NCI-H82 treated with DMSO at 0.1 percent for 48 hours (cell line): ENCODE measurements around the gene SNAP29.
"Not testable (repeated sequence)": the region's sequence is repeated elsewhere in the genome, so short reads cannot be mapped to it uniquely, and the experiment has no call there.

Experiments used
- DNase-seq: peaks from one replicate; lab custom pipeline; 2025; ENCODE audit not compliant: unreplicated experiment; lab: John Stamatoyannopoulos, UW

Gene SNAP29

DNA sequence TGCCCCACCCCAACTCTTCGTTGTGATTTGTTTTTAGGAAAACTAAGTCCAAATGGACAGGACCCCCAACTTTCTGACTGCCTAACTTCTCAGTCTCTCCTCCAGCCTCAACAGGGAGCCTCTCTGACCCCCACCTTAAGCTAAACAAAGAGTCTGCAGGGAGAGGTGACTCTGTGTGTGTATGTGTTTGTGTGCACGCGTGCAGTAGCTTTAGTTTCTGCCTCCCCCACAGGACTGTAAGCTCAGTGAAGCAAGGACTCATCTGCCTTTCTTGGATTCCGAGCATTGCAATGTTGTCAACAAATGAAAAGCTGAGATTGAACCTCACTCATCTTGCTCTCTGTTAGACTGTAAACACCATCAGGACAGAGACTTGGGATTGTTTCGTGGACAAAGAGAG lies 7.9 kb downstream of the SNAP29 start:
- no peak for DNase-seq

DNA sequence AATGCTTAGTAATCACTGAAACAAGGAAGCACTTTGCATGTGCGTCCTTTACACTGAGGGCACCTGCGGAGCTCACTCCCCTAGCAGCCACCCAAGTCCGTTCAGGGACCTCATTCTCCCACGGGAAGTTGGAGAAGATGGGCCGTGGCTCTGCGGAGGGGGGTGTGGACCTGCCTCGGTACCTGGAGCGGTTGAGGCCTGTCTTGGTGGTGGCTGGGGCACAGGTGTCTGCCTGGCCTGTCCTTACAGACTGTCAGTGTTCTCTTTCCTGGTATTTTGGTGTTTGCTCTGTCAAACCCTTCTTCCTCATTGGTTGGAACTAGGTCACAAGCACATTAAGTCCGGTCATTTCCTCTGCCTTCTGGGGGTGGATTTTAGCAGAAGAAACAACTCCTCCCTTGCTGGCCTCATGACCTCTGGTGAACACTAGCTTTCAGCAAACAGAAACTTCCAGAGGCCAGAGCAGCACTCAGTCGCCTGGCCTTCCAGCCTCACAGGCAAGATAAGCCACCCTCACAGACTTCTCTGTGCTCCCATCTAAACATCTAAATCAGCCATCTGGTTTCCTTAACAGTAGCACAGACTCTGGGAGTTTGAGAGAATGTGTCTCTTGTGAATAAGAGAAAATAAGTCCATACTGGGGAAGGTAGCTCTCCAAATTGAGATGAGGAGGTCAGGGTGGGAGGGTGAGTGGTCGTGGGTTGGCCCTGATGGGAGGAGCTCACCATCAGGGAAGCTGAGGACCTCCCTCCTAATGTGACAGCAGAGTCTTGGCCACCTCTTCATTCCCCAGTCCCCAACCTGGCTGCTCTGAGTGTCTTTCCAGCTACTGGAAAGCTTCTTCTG lies 8.6 kb downstream of the SNAP29 start:
- DNase-seq = no peak

DNA sequence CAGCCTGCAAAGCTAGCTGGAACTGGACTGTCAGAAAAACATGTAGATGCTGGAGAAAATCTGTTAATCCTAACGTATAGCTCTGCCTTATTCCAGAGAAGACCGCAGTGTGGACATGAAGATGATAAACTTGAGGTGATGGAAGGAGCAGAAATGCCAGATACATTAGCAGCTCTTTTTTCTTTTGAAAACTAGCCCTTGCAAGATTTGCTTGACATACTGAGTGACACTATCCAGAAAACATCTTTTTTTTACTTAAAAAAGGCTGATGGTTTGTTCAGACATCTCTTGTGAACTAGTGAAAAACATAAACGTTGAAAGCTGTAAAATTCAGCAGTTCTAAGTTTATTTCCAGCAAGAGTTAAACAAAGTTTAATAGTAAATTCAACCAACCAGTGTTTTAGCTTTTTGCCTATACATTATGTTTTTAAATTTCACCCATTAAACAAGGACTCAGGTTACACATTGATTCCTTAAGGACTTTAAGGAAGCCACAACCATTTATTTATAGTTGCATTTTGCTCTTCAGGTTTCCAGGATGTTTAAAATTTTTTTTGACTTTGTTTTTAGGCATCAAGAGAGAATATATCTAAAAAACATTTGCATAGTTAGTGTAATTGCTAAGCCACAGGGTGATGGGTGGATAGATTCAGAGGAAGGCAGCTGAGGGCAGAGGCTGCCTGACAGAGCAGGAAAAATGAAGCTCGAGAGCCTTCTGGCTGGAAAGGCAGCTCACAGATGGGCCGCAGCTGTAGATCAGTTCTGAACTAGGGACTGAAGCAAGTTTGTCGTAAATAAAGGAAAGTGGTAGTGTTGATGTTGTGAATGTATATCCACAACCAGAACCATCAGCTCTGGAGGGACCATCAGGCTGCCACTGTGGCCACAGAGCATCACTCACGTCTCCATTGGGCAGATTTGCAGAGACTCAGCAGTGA lies 9.5 kb downstream of the SNAP29 start:
- DNase-seq = no peak

DNA sequence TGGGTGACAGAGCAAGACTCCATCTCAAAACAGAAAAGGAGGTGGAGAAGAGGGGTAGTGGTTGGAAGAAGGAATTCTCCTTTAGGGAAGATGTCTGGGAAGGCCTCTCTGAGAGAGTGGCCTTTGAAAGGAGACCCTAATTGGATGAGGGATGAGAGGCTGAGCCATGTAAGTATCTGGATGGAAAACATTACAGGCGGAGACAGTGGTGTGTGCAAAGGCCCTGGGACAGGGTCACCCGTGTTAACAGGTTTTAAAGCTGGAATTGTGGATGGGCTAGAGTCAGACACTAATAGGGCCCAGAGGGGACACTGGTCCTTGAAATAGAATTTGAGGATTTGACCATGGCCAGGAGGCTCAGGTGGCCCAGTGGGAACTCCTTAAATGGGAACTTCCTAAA lies 10.4 kb downstream of the SNAP29 start:
- no peak for DNase-seq

DNA sequence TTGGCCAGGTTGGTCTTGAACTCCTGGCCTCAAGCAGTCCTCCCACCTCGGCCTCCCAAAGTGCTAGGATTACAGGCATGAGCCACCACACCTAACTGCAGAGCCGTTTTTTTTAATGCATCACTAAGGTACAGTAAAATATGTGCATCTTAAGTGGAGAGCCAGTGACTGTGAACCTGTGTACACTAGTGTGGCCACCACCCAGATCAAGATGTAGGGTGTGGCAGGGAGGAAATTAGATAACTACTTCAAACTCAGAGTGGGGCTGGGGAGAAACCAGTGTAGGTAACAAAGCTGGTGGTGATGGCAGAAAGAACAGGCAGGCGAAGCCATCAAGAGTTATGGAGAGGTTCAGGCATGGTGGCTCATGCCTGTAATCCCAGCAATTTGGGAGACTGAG lies 14.4 kb downstream of the SNAP29 start:
- DNase-seq = no peak

DNA sequence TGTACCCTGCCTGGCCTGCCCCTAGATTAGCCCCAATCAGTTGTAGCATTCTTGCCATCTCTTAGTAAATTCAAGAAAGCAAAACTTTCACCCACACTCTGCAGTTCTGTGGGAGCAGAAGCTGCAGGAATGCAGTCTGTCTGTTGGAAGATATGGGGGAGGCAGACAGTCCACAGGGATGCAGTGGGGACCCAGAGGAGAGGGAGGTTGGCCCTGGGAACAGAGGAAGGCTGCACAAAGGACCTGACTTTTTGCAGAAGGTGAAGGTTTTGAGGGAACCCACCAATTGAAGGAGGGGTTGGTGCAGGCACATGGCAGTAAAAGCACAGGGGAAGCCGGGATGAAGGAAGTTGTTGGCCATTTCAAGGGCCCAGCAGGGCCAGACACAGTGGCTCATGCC lies 16.5 kb downstream of the SNAP29 start:
- DNase-seq = no peak

DNA sequence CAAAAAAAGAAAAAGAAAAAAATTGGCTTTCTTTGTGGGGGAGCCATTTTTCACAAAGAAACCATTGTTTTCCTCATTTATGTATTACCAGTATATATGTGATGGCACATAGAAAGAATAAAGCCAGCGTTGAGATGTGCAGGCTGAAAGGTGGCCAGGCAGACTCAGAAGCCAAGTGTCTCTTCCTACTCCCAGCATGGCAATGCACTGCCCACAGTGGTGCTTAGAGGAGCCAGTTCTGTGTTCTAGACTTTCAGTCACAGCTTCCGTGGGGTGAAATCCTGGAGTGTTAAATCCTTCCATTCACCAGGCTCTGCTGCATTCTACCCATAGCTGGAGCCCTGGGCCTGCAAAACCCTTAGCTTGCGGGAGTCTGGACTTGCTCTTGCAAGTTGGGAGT lies 18.9 kb downstream of the SNAP29 start:
- no peak for DNase-seq

DNA sequence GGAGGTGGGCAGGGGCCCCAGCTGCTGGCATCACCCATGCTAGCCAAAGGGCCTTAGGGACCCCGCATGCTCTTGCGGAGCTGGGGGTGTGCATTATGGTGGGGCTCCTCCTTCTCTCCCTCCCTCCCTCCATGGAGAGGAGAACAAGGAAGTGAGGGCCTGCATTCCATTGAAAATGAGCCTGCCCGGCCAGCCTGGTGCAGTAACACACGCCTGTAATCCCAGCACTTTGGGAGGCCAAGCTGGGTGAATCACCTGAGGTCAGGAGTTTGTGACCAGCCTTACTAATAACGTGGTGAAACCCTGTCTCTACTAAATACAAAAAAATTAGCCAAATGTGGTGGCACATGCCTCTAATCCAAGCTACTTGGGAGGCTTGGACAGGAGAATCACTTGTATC lies 22.4 kb downstream of the SNAP29 start:
- no peak for DNase-seq

DNA sequence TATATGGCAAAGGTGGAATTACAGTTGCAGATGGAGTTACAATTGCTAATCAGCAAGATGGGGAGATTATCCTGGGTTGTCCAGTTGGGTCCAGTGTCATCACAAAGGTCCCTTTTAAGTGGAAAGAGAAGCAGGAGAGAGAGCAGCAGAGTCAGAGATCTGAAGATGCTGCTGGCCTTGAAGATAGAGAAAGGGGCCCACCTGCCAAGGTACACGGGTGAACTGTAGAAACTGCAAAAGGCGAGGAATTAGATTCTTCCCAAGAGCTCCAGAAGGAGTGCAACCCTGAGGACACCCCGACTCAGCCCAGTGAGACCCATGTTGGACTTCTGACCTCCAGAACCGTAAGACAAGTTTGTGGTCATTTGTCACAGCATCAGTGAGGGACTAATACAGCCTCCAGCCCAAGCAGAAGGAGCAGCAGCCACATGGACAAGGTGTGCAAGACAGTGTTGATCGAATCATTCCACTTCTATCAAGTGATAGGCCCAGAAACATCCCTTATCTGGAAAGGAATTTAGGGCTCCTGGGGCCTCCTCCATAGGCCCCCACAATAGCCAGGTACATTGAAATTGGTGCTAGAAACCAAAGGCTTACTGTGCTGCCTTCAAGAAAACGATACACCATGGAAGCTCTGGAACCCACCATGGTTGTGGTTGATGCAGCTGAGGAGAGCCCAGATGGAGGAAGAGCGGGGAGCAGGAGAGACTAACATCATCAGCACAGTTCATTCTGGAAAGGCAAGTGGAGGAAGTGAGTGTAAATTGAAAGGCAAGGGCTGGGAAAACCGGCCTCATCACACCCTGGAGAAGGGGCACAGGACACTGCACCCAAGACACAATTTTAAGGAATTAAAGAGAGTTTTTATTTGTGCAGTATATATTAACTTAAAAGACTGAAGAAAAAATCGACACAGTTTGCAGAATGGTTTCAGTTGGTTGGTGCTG lies 23.3 kb downstream of the SNAP29 start:
- no peak for DNase-seq

DNA sequence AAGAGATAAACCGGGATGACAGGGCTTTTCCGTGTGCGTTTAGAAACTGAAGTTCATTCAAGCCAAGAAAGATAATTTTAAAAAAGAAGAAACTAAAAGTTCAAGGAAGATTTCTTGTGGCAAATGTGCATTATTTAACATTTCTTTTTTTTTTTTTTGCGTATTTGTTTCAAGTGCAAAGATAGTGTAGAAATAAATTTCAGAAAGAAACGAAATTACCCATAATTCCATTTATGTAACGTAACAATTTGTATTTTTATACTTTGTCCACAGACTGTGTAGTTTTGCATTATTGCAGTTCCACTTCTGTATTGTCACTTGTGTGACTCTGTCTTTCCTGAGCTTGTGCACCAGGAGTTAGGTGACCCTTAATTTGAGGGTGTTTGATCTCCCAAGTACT lies 24.0 kb downstream of the SNAP29 start:
- no peak for DNase-seq

DNA sequence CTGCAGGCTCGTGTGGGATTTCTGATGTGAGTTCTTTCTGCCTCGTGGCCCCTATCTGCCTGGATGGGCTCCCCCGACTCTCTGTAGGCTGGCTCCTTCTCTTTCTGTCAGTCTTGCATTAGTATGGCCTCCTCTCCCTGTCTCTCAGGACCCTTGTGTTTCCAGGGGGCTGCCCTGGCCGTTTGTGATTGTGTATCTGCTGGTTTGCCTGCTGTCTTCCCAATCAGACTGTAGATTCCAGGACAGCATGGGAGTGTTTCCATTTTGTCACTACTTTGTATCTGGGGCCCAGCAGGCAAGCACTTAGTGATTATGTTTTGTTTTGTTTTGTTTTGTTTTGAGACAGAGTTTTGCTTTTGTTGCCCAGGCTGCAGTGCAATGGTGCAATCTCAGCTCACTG lies 25.6 kb downstream of the SNAP29 start:
- no peak for DNase-seq

DNA sequence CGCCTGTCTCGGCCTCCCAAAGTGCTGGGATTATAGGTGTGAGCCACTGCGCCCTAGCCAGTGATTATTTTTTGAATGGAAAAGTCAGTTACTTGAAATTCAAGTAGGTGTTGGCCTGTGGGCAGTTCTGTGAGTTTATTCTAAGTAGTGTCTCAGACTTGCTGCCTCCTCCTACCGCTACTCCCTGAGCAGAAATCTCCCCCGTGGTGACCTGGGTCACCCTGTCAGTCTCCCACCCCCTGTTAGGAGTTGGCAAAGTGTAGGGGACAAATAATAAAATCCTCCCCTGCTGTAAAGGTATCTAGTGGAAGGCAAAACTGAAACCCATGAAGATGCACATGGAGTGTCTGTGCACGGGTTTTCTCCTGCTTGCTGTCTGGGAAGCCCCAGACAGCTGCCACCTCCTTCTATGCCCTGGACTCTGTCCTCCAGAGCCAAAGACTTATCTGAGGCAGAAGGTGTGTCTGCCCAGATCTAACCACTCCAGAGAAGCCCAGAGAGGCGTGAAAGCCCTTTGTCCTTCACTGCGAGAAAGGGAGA lies 26.3 kb downstream of the SNAP29 start:
- no peak for DNase-seq

DNA sequence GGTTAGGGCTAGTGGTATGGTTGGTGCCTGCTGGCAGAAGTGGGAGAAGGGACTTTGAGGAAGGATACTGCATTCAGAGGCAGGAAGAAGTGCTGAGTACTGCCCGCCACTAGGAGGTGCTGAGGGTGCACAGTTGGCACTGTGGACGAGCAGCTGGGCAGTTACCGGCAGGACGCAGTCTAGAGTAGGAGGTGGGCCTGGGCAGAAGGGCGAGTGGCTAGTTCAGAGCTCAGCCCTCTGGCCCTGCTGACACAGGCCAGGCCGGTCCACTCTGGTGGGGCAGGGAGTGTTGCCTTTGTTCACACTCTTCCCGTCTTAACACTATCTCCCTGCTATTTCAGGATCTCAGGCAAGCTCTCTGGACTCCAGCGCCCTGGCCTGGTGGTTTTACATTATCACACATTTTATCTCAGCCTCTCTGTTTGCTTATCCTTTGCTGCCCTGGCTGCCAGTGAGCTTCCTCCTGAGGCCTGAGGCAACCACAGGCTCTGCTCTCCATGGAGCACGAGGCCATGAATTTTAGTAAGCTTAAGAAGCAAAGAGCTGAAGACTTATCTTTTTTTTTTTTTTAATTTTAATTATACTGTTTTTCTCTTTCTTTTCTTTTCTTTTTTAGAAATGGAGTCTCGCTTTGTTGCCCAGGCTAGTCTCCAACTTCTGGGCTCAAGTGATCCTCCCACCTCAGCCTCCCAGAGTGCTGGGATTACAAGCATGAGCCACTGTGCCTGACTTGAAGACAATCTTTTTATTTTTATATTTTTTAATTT lies 26.9 kb downstream of the SNAP29 start:
- DNase-seq = peak; percentile 52

DNA sequence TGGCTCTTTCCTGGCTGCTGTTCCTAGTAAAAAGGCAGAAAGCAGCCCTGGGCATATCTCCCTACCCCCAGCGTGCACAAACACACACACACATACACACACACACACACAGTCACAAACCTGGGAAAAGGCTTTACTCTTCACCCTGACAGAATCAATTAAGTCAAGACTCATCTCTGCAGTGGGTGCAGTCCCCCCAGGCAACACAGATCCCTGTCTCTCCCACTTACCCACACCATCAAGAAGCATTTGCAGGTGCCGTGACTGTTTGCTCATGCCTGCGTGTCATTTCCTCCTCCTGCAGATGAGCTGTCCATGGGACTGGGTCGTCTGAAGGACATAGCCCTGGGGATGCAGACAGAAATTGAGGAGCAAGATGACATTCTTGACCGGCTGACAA lies 28.6 kb downstream of the SNAP29 start:
- no peak for DNase-seq

DNA sequence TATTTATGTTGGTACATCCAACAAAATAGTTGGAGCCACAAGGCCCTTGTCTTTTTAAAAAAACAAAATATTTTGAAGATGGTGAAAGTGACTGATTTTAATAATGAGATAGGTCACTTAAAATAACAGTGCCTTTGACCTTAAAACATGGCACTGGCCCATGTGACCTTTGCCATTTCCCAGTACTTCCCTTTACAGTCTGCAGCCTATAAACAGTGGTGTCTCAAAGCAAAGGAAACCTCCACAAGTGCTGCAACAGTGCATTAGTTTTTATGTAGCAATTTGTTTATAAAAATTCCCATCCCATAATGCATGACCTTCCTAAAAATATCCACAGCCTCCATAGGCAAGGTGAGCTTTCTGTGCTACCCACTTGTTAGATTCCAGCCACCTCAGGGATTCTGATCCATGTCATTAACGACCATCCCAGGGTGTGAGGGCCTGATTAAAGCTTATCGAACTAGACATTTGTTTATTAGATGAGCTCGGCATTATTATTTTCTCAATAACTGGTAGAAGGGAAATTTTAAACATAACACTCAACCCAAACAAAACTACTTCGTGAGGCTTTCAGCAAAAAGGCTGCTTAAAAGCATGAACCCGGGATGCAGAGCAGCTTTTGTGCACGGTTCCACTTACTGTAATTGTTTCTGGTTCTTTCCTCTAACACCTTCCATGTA lies 30.4 kb downstream of the SNAP29 start:
- no peak for DNase-seq

DNA sequence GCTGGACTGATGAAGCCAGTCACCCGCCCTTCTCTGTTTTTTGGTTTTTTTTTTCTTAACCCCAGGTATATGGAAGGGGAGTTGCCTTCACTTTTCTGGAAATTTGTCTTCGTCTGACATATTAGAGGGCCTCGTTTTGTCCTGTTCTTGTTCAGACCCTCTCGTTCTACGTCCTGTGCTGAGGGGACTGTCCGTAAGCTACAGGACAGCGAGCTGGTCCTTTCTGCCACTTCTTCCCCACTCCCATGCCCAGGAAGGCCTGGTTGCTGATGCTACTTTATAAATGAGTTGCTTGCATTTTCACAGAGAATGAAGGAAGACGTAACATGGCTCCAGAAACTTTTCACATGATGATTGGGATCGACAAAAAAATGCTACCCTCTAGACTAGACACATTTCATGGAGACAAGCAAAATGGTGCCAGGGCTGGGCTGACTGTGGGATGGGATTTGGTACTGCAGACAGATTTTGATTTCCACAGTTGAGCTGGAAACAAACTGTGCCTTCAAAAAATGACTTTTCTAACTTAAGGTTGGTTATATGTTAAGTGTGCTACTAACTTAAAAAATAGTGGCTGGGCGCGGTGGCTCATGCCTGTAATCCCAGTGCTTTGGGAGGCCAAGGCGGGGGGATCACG lies 31.2 kb downstream of the SNAP29 start:
- DNase-seq = no peak

DNA sequence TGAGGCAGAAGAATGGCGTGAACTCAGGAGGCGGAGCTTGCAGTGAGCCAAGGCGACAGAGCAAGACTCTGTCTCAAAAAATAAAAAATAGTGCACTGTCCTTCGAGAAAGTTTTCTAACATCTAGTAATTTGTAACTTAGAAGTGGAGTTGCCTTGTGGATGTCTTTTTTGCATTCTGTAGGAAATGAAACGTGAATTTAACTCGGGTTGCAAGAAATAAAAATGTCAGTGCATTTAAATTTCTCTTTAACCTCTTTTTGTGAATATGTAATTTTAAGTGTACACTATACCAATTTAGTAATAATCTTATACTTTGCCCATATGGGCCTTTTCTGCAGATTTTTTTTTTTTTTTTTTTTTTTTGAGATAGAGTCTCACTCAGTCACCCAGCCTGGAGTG lies 32.2 kb downstream of the SNAP29 start:
- DNase-seq = no peak

DNA sequence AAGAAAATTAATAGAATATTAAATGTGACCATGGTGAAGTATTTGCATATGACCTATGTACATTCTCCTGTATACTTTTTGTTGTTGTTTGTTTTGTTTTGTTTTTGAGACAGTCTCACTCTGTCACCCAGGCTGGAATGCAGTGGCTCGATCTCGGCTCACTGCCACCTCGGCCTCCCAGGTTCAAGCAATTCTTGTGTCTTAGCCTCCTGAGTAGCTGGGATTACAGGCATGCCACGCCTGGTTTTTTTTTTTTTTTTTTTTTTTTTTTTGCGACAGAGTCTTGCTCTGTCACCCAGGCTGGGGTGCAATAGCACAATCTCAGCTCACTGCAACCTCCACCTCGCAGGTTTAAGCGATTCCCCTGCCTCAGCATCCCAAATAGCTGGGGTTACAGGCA lies 38.9 kb downstream of the SNAP29 start:
- not testable (repeated sequence) for DNase-seq

DNA sequence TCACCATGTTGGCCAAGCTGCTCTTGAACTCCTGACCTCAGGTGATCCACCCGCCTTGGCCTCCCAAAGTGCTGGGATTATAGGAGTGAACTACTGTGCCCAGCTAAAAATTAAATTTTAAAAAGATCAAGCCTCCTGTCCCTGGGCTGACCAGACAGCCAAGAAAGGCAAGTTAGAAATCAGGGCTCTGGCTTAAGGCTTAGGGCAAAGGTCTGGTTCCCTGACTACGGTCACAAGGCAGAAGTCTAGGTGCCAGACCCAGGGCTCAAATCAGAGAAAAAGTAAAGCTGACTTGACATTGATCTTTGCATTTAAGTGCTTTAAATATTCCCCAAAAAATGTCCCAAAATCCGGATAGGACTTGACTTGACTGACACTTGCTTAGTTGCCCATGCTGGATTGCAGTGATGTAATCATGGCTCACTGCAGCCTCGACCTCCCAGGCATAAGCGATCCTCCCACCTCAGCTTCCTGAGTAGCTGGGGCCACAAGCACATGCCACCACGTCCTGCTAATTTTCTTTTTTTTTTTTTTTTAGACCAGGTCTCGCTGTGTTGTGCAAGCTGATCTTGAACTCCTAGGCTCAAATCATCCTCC lies 41.1 kb downstream of the SNAP29 start:
- DNase-seq = no peak
